ENCODE data around the gene PRDX1.
"Not testable (repeated sequence)": the region's sequence is repeated elsewhere in the genome, so short reads cannot be mapped to it uniquely, and the experiment has no call there.

The PRDX1 gene

GRCh38 chr1:45503462-45504360 is 18.0 kb downstream of the PRDX1 start:
- DNase-seq = no peak

GRCh38 chr1:45501505-45501859 is 20.2 kb downstream of the PRDX1 start:
- no peak for DNase-seq

GRCh38 chr1:45499415-45499769 is 22.3 kb downstream of the PRDX1 start:
- DNase-seq = no peak

- DNase-seq = no peak
These were observed 23.4 kb downstream of the PRDX1 start for GRCh38 chr1:45498279-45498678.

GRCh38 chr1:45493116-45493697 is 28.5 kb downstream of the PRDX1 start:
- peak; percentile 32 for DNase-seq

DNA sequence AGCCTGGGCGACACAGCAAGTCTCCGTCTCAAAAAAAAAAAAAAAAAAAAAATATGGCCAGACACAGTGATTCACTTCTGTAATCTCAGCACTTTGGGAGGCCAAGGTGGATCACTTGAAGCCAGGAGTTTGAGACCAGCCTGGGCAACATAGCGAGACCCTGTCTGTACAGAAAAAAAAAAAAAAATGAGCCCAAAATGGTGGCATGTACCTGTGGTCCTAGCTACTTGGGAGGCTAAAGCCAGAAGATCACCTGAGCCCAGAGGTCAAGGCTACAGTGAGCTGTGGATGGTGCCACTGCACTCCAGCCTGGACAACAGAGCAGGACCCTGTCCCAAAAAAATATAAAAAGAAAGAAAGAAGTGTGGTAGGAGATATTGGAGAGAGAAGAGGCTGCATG is 29.0 kb downstream of the PRDX1 start:
- DNase-seq = no peak

DNA sequence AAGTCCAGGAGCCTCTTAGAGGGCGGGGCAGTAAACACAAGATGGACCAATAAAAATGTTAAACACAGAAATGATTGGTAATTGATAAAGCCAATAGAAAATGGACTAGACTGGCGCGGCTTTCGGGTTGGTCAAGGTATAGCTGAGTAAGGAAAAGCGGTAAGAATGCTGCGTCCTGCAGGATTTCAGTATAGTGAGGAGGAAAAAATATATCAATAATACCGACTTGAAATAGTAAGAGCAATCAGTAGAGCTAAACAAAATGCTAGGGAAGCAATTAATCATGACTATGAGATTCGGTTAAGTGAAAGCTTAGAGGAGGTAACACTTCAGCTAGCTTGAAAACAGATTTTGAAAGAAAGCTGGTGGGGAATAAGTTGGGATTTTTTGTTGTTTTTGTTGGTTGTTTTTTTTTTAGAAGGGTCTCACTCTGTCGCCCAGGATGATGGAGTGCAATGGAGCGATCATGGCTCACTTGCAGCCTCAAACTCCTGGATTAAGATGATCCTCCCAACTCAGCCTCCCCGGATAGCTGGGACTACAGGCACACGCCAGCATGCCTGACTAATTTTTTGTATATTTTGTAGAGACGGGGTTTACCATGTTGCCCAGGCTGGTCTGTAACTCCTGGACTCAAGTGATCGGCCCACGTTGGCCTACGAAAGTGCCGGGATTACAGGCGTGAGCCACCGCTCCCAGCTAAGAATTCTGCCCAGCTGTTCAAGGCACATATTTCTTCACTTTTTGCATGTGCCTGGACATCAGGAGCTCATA is 30.0 kb downstream of the PRDX1 start:
- DNase-seq = no peak

- peak; percentile 94 for DNase-seq
These were observed 30.8 kb downstream of the PRDX1 start, which contains the start of gene TESK2 for GRCh38 chr1:45490626-45491486. TSS of gene TESK2 (minus strand) at chr1:45491163. CDS start at chr1:45457785, 33,378 bp downstream.

- no peak for DNase-seq
These were observed 31.5 kb downstream of the PRDX1 start for GRCh38 chr1:45490121-45490625.

- not testable (repeated sequence) for DNase-seq
These were observed 32.3 kb downstream of the PRDX1 start for GRCh38 chr1:45489379-45489778.

DNA sequence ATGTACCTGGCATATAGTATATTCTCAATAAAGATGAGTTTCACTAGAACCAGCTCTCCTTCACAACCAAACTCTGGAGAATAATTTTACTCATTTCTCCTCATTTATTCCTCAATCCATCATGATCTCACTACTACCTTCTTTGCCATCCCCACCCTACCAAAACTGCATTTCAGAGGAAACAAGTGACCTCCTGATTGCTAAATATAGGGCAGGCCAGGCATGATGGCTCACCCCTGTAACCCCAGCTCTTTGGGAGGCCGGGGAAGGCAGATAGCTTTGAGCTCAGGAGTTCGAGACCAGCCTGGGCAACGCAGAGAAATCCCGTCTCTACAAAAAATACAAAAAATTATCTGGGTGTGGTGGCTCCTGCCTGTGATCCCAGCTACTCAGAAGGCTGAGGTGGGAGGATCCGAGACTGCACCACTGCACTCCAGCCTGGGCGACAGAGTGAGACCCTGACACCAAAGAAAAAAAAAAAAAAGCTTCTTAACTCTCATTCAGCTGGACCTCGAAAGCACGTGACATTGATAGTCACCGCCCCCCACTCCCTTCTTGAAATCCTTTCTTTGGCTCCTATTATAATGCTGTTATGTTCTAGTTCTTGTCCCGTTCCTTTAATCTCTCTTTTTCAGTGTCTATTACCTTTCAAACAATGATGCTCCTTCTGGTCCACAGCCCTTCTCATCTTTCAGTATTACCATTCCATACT is 32.9 kb downstream of the PRDX1 start:
- no peak for DNase-seq

GRCh38 chr1:45485949-45486348 is 35.7 kb downstream of the PRDX1 start:
- DNase-seq = no peak

DNA sequence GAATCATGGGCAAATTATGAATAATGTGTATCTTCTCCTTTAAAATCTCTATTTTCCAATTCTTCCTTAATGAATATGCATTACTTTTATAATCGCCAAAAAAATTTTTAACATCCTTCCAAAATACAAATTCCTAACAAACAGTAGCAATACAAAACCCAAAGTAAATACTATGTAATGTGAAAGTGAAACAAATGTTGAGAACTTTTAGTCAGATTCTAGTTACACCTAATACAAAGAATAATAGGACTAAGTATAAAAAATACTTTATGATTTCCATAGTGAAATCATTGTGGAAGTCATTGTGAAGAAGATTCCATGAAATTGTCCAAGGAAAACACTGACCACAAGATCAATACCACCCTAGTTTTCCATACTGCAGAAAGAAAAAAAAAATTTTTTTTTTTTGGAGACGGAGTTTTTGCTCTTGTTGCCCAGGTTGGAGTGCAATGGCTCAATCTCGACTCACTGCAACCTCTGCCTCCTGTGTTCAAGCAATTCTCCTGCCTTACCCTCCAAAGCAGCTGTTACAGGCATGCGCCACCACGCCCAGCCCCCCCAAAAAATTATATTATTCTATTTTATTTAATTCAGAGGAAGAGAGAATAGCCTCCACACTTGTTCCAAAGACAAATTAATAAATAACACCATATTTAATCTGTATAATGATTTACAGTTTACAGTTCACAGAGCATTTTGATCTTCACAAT is 42.5 kb downstream of the PRDX1 start:
- DNase-seq = no peak

GRCh38 chr1:45478121-45478814 is 43.4 kb downstream of the PRDX1 start:
- no peak for DNase-seq

GRCh38 chr1:45477646-45478045 is 44.0 kb downstream of the PRDX1 start:
- no peak for DNase-seq

DNA sequence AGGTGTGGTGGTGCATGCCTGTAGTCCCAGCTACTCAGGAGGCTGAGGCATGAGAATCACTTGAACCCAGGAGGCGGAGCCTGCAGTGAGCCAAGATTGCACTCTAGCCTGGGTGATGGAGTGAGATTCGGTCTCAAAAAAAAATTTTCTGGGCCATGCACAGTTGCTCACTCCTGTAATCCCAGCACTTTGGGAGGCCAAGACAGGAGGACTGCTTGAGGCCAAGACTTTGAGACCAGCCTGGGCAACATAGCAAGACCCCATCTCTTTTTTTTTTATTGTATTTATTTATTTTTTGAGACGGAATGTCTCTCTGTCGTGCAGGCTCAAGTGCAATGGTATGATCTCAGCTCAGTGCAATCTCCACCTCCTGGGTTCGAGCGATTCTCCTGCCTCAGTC is 47.5 kb downstream of the PRDX1 start:
- not testable (repeated sequence) for DNase-seq

- DNase-seq = no peak
These were observed 48.4 kb downstream of the PRDX1 start for GRCh38 chr1:45473302-45473701.

- DNase-seq = no peak
These were observed 51.3 kb downstream of the PRDX1 start for GRCh38 chr1:45470306-45470798.

DNA sequence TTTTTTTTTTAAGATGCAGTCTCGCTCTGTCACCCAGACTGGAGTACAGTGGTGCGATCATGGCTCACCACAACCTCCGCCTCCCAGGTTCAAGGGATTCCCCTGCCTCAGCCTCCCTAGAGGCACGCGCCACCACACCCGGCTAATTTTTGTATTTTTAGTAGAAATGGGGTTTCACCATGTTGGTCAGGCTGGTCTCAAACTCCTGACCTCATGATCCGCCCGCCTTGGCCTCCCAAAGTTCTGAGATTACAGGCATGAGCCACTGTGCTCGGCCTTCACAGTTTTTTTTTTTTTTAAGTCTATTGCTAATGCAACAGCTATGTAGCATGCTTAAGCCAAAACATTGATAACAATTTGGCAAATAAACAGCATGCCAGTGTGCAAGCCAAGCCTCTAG is 54.3 kb downstream of the PRDX1 start:
- DNase-seq = not testable (repeated sequence)

DNA sequence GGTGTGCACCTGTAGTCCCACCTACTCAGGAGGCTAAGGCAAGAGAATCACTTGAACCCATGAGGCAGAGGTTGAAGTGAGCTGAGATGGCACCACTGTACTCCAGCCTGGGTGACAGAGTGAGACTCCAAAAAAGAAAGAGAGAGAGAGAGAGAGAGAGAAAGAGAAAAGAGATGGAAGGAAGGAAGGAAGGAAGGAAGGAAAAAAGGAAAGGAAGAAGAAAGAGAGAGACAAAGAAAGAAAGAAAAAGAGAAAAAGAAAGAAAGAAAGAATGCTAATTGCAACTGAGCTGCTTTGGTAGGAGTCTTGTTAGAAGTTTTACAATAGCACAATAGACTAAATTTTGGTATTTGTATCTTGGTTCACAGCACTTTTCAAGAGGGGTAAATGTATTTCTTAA is 56.4 kb downstream of the PRDX1 start:
- no peak for DNase-seq

All from COR-L47 (cell line).